Stimulated activated CD8-positive, alpha-beta memory T cell treated with anti-CD3 and anti-CD28 coated beads, Interleukin-7, amount 100 ng/mL, for 24 hours (primary cell): ENCODE results near the gene AGFG2.
"Not testable (repeated sequence)": the region's sequence is repeated elsewhere in the genome, so short reads cannot be mapped to it uniquely, and the experiment has no call there.

ENCODE experiments used
- DNase-seq: peaks from one replicate; pipeline ENCODE4 v3.0.0-alpha.2; 2020; ENCODE audit warnings: low read depth

The AGFG2 gene

DNA sequence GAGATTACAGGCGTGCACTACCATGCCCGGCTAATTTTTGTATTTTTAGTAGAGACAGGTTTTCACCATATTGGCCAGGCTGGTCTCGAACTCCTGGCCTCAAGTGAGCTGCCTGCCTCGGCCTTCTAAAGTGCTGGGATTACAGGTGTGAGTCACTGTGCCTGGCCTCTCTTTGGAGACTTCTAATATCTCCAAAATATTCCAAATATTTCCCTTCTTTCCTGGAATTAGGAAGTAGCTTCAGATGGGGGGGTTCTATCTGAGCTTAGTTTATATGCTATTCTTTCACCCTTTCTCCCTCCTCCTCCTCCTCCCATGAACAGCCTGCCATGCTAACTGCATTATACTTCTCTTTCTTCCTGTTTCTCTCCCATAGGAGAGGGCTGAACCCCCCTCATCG is 9.4 kb downstream of the AGFG2 start:
- DNase-seq = not testable (repeated sequence)

GRCh38 chr7:100552532-100552931 is 13.5 kb downstream of the AGFG2 start:
- DNase-seq = no peak

DNA sequence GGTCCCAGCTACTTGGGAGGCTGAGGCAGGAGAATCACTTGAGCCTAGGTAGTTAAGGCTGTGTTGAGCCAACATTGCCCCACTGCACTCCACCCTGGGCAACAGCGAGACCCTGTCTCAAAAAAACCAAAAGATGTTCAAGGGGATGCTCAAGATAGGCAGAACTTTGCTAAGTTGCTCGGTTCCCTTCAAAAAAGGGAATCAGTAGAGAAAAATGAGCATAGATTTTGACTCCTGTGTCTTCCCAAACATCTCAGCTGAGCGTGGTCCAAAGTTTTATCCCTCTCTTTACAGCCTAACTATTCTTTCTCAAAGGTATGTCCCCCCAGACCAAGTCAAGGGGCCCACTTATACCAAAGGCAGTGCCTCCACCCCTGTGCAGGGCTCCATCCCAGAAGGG is 14.0 kb downstream of the AGFG2 start:
- DNase-seq = no peak

GRCh38 chr7:100555701-100556100 is 16.7 kb downstream of the AGFG2 start:
- DNase-seq = no peak

- DNase-seq = no peak
Observed at GRCh38 chr7:100556541-100556940, 17.5 kb downstream of the AGFG2 start.

DNA sequence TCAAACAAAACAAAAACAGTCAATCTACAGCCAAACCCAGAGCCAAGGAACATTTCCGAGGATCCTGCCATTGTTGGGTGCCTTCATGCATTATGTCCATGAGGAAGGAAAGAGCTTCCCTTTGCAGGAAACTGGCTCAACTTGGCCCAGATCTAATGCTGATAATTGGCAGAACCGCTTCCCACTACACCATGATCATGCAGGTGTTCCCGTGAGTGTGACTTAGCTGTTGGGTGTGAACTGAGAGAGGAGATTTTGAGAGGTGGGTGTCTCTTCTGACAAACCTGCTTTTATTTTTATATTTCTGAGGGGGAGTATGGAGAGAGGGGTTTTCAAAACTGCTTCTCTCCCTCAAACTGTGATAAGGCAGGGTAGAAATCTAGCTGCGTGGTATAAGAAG is 20.1 kb downstream of the AGFG2 start:
- no peak for DNase-seq

DNA sequence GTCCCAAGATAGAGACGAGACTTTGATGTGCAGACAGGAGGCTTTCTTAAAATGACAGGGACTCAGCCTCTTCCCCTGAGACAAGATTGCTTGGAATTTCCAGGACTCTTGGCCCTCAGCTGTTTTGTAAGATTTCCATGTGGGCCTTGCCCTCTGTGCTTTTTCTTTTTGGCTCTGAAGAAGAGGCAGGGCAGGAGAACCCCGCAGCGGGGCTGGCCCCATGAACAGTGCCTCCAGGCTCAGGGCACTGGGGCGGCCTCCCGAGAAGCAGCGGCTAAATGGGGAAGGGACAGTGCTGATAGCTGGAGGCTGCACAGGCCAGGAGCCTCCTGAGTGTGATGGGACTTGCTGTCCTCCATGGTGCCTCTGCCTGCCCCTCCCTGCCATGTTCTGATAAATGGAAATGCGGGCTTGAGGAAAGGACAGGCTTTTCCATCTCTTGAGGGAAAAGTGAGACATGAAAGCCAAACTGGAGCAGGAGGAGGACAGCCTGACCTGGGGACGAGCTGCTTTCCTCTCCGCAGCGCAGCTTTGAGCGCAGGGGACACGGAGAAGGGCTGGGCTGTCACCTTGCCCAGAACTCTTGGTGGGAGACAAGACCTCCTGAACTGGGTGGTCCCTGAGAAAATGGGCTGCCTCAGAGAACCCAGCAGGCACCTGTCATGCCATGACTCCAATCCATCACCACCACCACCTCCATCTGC is 22.6 kb downstream of the AGFG2 start:
- DNase-seq = no peak

DNA sequence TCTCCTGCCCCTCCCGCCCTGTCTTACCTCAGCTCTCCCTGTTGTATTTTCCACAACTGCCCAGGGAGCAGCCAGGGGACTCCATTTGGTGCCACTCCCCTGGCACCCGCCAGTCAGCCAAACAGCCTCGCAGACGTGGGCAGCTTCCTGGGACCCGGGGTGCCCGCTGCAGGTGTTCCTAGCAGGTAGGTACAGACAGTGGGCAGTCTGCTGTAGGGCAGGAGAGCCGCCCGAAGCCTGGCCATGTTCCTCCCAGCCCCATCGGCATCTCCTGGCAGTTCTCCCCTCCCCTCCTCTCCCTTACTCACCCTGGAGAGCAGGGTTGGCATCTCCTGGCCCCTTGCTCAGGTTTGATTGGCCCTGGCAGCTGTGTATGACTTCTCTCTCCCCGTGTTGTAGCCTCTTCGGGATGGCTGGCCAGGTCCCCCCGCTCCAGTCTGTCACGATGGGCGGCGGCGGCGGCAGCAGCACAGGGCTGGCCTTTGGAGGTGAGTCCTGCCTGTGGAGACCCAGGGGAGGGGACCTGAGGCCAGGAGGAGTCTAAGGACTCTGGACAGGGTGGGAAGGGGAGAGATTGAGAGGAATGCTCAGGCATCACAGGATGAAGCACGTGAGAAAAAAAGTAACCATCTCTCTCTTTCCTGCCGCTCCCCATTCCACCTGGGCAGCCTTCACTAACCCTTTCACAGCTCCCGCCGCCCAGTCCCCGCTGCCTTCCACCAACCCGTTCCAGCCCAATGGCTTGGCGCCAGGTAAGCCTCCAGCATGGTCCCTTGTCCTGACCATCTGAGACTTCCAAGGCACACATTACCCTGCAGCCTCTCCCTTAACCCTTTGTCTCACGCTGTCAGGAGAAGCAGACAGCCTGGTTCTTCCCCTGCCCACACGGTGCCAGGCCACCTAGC is 23.4 kb downstream of the AGFG2 start:
- DNase-seq = no peak

DNA sequence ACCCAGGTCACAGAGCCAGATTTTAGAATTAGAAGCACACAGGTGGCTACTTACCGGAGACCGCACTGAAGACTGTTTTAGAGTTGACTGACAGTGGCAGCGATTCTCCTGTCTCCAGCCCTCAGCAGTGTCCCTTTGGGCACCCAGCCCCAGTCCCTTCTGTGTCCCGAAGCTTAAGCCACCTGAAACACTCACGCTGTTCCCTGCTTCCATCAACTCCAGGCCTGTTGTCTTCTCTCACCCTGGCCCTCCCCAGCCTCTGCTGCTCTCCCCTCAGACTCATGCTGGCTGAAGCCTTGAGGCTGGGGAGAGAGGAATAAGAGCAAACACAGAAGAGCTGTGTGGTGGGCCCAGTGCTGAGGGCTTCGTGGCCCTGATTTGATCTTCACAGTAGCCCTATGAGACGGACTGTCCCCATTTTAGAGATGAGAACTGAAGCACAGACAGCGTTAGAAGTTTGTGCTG is 24.1 kb downstream of the AGFG2 start:
- no peak for DNase-seq

- DNase-seq = peak; percentile 78
Observed at GRCh38 chr7:100563809-100564400, 24.9 kb downstream of the AGFG2 start.

DNA sequence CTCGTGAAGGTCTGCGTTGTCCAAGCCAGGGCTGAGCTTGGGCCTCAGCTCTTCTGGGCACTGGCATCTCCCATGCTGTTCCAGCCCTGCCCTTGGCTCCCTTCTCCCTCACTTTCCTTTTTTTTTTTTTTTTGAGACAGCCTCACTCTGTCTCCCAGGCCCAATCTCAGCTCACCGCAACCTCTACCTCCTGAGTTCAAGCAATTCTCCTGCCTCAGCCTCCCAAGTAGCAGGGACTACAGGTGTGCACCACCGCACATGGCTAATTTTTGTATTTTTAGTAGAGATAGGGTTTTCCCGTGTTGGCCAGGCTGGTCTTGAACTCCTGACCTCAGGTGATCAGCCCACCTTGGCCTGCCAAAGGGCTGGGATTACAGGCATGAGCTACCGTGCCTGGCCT is 25.4 kb downstream of the AGFG2 start:
- DNase-seq = not testable (repeated sequence)

DNA sequence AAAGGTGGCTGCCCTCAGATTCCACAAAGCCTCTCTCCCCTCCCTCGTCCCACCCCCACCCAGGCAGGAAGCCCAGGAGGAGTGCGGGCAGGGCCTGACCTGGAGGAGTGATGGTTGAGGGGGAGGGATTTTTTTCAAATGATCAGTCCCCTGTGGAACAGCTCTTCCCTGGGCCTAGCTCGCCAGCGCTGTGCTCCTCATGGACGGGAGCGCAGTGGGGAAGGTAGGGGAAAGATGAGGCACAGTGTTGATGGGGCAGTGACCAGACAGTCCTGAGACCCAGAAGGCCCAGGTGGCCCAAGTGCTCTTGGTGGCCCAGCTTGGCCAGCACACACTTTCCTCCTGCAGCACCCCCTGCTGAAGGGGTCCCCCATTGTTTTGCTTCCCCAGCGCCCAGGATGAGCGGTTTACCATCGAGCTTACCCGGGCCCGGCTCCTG is 26.1 kb downstream of the AGFG2 start:
- no peak for DNase-seq

- no peak for DNase-seq
Observed at GRCh38 chr7:100566018-100566531, 27.1 kb downstream of the AGFG2 start.

DNA sequence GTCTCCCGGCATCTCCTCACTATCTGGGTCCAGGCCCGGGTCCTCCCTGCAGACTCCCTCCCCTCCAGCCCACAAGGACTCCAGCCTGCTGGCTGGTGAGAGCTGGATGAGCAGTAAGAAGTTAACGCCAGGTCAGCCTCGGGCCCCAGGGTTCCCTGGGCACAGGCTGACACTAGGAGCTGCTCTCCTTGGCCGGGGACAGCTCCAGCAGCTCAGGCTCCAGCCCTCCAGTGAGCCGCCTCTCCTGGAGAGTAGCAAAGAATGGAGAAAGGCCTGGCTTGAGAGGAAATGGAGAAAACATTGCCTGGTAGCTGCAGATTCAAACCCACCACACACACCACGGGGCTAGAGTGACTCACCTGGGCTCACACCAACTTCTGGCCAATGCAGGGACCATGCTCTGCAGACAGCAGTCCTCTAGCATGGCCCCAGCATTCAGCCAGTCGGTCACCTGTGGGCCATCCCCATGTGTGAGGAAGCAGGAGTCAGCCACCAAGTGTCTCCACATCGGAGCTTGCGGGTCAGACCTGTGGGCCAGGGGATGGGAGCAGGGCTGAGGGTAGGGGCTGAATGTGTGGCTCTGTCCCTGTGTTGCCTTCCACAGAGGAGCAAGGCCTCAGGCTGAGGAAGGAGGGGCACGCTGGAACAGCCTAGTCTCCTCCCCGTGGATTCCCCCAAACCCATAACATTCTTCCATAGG is 28.2 kb downstream of the AGFG2 start:
- no peak for DNase-seq

DNA sequence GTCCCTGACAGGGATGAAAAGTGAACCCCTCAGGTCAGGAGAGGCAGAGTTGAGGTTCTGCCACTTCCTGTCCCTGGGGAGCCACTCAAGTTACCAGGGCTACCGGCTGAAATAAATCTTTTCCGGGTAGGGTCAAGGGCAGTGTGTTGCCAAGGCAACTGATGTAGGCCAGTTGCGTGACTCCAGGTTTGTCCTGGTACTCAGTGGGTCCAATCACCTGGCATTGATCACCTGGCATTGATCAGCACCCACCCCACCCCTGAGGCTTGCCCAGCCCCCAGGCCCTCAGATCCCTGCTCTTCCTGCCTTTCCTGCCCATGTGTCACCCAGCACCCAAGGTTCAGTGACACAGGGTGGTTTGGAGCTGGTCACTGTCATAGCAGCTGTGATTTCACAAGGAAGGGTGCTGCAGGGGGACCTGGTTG is 28.8 kb downstream of the AGFG2 start:
- DNase-seq = no peak

DNA sequence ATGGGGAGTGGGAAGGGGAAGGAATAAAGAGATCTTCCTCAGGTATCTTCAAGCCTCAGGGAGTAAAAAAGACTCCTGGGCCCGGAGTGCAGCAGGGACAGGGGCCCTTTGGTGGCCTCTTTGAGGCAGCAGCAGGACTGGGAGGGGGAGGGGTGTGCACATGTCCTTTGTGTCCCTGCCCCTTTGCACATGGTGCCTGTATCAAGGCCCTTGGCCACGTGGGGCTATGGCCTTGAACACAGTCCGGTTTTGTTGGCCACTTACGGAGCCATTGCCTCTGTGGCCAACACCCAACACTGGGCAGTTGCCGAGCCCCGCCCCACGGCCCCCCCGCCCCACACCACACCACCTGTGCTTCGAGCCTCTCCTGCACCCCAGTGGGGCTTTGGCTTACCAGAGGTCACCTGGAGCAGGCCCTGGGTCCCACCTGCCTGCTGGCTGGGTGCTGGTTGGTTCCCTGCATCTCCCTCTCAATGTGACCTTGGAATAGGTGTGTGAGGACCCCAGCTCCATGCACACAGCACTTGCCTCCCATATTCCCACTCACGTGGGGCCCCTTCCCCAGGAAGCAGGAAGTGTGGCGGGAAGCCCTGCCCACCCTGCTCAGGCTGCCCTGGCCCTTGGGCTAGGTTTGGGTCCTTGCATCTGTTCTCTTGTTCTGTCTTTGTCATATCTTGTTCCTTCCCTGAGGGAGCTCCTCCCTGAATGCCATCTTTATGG is 29.3 kb downstream of the AGFG2 start:
- no peak for DNase-seq

GRCh38 chr7:100568896-100569844 is 30.2 kb downstream of the AGFG2 start:
- no peak for DNase-seq

DNA sequence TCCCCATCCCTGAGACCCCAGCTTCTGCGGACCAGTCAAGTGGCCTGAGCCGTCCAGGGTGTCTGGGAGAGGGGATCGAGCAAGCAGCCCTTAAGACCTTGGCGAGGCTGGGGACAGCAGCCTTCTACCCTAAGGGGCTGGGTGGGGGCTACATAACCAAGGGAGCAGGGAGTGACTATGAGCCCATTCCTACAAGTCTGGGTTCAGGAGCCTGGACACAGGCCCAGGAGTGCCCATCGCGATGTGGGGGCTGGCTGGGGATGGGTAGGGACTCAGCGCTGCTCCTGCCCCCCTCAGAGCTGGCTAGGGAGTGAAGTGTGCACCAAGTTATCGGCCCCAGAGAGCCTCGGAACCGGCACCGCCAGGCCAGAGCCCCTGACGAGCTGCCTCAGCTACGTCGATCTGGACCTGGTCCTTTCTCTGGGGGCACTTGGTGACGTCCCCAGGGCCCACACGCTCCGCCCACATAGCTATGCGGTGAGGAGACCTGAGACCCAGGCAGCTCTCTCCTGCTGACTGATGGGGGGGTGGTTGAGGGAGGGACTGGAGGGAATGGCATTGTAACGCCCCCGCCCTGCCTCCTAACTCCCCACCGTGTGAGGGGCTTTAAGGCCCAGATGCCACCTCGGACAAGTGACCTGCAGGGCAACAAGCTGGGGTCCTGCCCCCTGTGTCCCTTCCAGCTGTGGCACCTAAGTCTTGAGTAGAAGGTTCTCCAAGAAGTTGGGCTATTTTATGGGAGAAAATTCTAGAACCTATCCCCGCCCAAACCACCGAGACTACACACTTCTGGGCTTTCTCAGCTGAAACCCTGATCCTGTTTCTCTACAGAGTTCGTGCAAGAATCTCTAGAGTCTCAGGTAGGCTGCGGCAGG is 32.2 kb downstream of the AGFG2 start:
- no peak for DNase-seq

- DNase-seq = no peak
Observed at GRCh38 chr7:100571829-100572116, 32.8 kb downstream of the AGFG2 start.
